ENCODE data around the gene VPREB3. TPM values are rescaled to one million over a fixed set of nuclear protein-coding genes. Genes with fewer than 3 reads are reported as not detected.

The VPREB3 gene
- total and polyA plus RNA-seq, 12 donors = 2.2 to 42.2 (median 19.4) TPM

- DNase-seq = no peak
- Histone ChIP-seq H3K27me3 (no peaks in the 10 kb centered on the region), H3K9me3 (replicated peaks in 1 of 3) (no peaks in the 10 kb centered on the region), H3K27ac (no peak overlapping the region), H3K4me3 (no peak overlapping the region), H3K4me1 (replicated peaks in 1 of 2) (peaks cover 0 to 14% of the 10 kb centered on the region in 2 donors), H3K36me3 (replicated peaks in 1 of 2) (no peaks in the 10 kb centered on the region)
- intact Hi-C loops (cut with DNase I) = no loop called here
- TF ChIP-seq POLR2A (IDR thresholded peaks at IDR 0.05) = no peak
- TF ChIP-seq, protein P1, sequence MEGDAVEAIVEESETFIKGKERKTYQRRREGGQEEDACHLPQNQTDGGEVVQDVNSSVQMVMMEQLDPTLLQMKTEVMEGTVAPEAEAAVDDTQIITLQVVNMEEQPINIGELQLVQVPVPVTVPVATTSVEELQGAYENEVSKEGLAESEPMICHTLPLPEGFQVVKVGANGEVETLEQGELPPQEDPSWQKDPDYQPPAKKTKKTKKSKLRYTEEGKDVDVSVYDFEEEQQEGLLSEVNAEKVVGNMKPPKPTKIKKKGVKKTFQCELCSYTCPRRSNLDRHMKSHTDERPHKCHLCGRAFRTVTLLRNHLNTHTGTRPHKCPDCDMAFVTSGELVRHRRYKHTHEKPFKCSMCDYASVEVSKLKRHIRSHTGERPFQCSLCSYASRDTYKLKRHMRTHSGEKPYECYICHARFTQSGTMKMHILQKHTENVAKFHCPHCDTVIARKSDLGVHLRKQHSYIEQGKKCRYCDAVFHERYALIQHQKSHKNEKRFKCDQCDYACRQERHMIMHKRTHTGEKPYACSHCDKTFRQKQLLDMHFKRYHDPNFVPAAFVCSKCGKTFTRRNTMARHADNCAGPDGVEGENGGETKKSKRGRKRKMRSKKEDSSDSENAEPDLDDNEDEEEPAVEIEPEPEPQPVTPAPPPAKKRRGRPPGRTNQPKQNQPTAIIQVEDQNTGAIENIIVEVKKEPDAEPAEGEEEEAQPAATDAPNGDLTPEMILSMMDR (IDR thresholded peaks at IDR 0.05) = no peak
- 70 to 83% (median 74%) methylated on average over 4 of the region's 4 CpGs for WGBS, 4 donors
These were observed 5.3 kb upstream of the VPREB3 start for GRCh38 chr22:23759566-23759965.

GRCh38 chr22:23756891-23757290, 2.7 kb upstream of the VPREB3 start:
- Histone ChIP-seq H3K27ac (no peak overlapping the region), H3K36me3 (replicated peaks in 1 of 2) (no peaks in the 10 kb centered on the region), H3K4me1 (replicated peaks in 1 of 2) (peaks cover 0 to 2% of the 10 kb centered on the region in 2 donors), H3K9me3 (replicated peaks in 1 of 3) (no peaks in the 10 kb centered on the region), H3K4me3 (no peak overlapping the region), H3K27me3 (no peaks in the 10 kb centered on the region)
- DNase-seq = no peak
- intact Hi-C loops (cut with DNase I) = no loop called here
- TF ChIP-seq, protein P1 (IDR thresholded peaks at IDR 0.05) = no peak
- TF ChIP-seq POLR2A (IDR thresholded peaks at IDR 0.05) = no peak
- WGBS, 4 donors = 49 to 82% (median 65%) methylated on average over 4 of the region's 4 CpGs

DNA sequence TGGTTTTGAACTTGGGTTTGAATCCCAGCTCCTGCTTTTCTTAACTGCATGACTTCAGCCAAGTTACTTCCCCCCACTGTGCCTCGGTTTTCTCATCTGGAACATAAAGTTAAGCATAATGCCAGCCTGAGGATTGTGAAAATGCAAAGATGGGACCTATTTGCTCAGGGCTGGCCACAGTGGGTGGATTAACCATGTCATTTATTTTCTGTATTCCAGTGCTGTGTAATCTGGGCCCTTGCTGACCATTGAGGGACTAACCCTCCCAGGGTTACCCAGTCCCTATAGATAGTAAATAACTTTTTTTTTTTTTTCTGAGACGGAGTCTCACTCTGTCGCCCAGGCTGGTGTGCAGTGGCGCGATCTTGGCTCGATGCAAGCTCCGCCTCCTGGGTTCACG, 1.5 kb upstream of the VPREB3 start:
- H3K9me3 ChIP-seq (replicated peaks in 1 of 3) = no peaks in the 10 kb centered on the region
- no peak overlapping the region for H3K4me3 ChIP-seq
- H3K27ac ChIP-seq = no peak overlapping the region
- peaks cover 0 to 7% of the 10 kb centered on the region in 2 donors for H3K4me1 ChIP-seq (replicated peaks in 1 of 2)
- H3K36me3 ChIP-seq (replicated peaks in 1 of 2) = no peaks in the 10 kb centered on the region
- no peak for TF ChIP-seq POLR2A (IDR thresholded peaks at IDR 0.05)
- TF ChIP-seq, protein P1 (IDR thresholded peaks at IDR 0.05) = no peak
- intact Hi-C loops (cut with DNase I) = no loop called here
- no peaks in the 10 kb centered on the region for H3K27me3 ChIP-seq
- WGBS, 4 donors = 81 to 91% (median 89%) methylated on average over 6 to 8 of the region's 8 CpGs
- no peak for DNase-seq

- DNase-seq = no peak
- intact Hi-C loops (cut with DNase I) = no loop called here
- Histone ChIP-seq H3K27ac (no peak overlapping the region), H3K9me3 (replicated peaks in 1 of 3) (no peaks in the 10 kb centered on the region), H3K4me1 (replicated peaks in 1 of 2) (peaks cover 4 to 7% of the 10 kb centered on the region in 2 donors), H3K27me3 (no peaks in the 10 kb centered on the region), H3K36me3 (replicated peaks in 1 of 2) (no peaks in the 10 kb centered on the region), H3K4me3 (no peak overlapping the region)
- WGBS, 4 donors = 71 to 80% (median 77%) methylated on average over 6 of the region's 6 CpGs
- TF ChIP-seq POLR2A (IDR thresholded peaks at IDR 0.05) = no peak
- TF ChIP-seq, protein P1 (IDR thresholded peaks at IDR 0.05) = no peak
These were observed 883 bp upstream of the VPREB3 start for GRCh38 chr22:23754980-23755636.

Data from adrenal gland (tissue), 12 donors.